MM.1S (cell line): ENCODE results near the gene SNTG2.

Experiments
- EZH2 ChIP-seq: fragments of 300-600 bp; sonication (generic); optimal IDR thresholded peaks from 2 replicates; pipeline ENCODE3; 2017; ENCODE audit warnings: low read depth, mild to moderate bottlenecking, antibody characterized with exemption, low read length, mixed read lengths
- TF ChIP-seq, protein P1 (sequence below): fragments of 300-600 bp; sonication (generic); IDR thresholded peaks from 2 replicates; pipeline ENCODE4 v1.5.1; 2016; ENCODE audit warnings: antibody characterized with exemption, low read length, mixed read lengths

- TF ChIP-seq, protein P1, sequence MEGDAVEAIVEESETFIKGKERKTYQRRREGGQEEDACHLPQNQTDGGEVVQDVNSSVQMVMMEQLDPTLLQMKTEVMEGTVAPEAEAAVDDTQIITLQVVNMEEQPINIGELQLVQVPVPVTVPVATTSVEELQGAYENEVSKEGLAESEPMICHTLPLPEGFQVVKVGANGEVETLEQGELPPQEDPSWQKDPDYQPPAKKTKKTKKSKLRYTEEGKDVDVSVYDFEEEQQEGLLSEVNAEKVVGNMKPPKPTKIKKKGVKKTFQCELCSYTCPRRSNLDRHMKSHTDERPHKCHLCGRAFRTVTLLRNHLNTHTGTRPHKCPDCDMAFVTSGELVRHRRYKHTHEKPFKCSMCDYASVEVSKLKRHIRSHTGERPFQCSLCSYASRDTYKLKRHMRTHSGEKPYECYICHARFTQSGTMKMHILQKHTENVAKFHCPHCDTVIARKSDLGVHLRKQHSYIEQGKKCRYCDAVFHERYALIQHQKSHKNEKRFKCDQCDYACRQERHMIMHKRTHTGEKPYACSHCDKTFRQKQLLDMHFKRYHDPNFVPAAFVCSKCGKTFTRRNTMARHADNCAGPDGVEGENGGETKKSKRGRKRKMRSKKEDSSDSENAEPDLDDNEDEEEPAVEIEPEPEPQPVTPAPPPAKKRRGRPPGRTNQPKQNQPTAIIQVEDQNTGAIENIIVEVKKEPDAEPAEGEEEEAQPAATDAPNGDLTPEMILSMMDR, result no peak
- no peak for TF ChIP-seq EZH2
These were observed 34.8 kb downstream of the SNTG2 start for GRCh38 chr2:985317-985898.
